Inferior parietal cortex (tissue), 1 donor: ENCODE measurements around the gene MAD1L1.
"Not testable (repeated sequence)": the region's sequence is repeated elsewhere in the genome, so short reads cannot be mapped to it uniquely, and the experiment has no call there.

ENCODE experiments used
- DNase-seq: peaks from one replicate; pipeline ENCODE4 v3.0.0-alpha.2; 2016; ENCODE audit errors: extremely low spot score

Gene MAD1L1

GRCh38 chr7:1843921-1844335 lies 388.8 kb downstream of the MAD1L1 start:
- DNase-seq = no peak

GRCh38 chr7:1843271-1843861 lies 389.4 kb downstream of the MAD1L1 start:
- DNase-seq = no peak

- DNase-seq = no peak
Observed at GRCh38 chr7:1842321-1843221, 390.2 kb downstream of the MAD1L1 start.

GRCh38 chr7:1841286-1842021 lies 391.3 kb downstream of the MAD1L1 start:
- DNase-seq = not testable (repeated sequence)

- not testable (repeated sequence) for DNase-seq
Observed at GRCh38 chr7:1840744-1841143, 392.0 kb downstream of the MAD1L1 start.

GRCh38 chr7:1839701-1840100 lies 393.0 kb downstream of the MAD1L1 start:
- DNase-seq = no peak

GRCh38 chr7:1838911-1839531 lies 393.7 kb downstream of the MAD1L1 start:
- not testable (repeated sequence) for DNase-seq

- DNase-seq = not testable (repeated sequence)
Observed at GRCh38 chr7:1838544-1838872, 394.2 kb downstream of the MAD1L1 start.

- not testable (repeated sequence) for DNase-seq
Observed at GRCh38 chr7:1837696-1838543, 394.8 kb downstream of the MAD1L1 start.

- not testable (repeated sequence) for DNase-seq
Observed at GRCh38 chr7:1831933-1832535, 400.7 kb downstream of the MAD1L1 start.

- DNase-seq = not testable (repeated sequence)
Observed at GRCh38 chr7:1831471-1831870, 401.3 kb downstream of the MAD1L1 start.

- DNase-seq = not testable (repeated sequence)
Observed at GRCh38 chr7:1829668-1830067, 403.1 kb downstream of the MAD1L1 start.

- no peak for DNase-seq
Observed at GRCh38 chr7:1829111-1829510, 403.6 kb downstream of the MAD1L1 start.

- not testable (repeated sequence) for DNase-seq
Observed at GRCh38 chr7:1828170-1828569, 404.6 kb downstream of the MAD1L1 start.

GRCh38 chr7:1827521-1827981 lies 405.2 kb downstream of the MAD1L1 start:
- not testable (repeated sequence) for DNase-seq

- not testable (repeated sequence) for DNase-seq
Observed at GRCh38 chr7:1826931-1827330, 405.8 kb downstream of the MAD1L1 start.

- DNase-seq = no peak
Observed at GRCh38 chr7:1825897-1826741, 406.6 kb downstream of the MAD1L1 start.

- DNase-seq = not testable (repeated sequence)
Observed at GRCh38 chr7:1825647-1825896, 407.2 kb downstream of the MAD1L1 start.

GRCh38 chr7:1824882-1825646 lies 407.7 kb downstream of the MAD1L1 start:
- DNase-seq = not testable (repeated sequence)
